HepG2 (cell line): ENCODE results near the gene STK24. TPM values are rescaled to one million over a fixed set of nuclear protein-coding genes. Genes with fewer than 3 reads are reported as not detected.

Experiments used
- CCDC6 ChIP-seq: sonication (generic); formaldehyde crosslinking; IDR thresholded peaks from 2 replicates; pipeline ENCODE4 v1.8.1; 2022; ENCODE audit warnings: mild to moderate bottlenecking, missing genetic modification reagents, moderate library complexity
- CENPT ChIP-seq: sonication (generic); formaldehyde crosslinking; IDR thresholded peaks from 2 replicates; pipeline ENCODE4 v1.8.0; 2022; ENCODE audit warnings: low read depth, mild to moderate bottlenecking, moderate library complexity, missing genetic modification reagents
- GMEB1 ChIP-seq: sonication (generic); formaldehyde crosslinking; IDR thresholded peaks from 2 replicates; pipeline ENCODE4 v1.5.1; 2020; ENCODE audit warnings: missing genetic modification reagents, mild to moderate bottlenecking, borderline replicate concordance
- GMEB2 ChIP-seq: IDR thresholded peaks from 2 replicates; pipeline ENCODE4 v1.6.1; 2016; ENCODE audit warnings: missing biosample characterization, missing genetic modification reagents, low read depth
- HNF4A ChIP-seq: sonication (generic); formaldehyde crosslinking; IDR thresholded peaks from 2 replicates; pipeline ENCODE4 v1.4.0; 2020; ENCODE audit warnings: missing genetic modification reagents
- SIN3A ChIP-seq: IDR thresholded peaks from 2 replicates; pipeline ENCODE4 v1.6.1; 2011; ENCODE audit warnings: low read depth, mild to moderate bottlenecking, control low read depth, low read length, borderline replicate concordance
- SMARCE1 ChIP-seq: fragments of 450-650 bp; IDR thresholded peaks from 2 replicates; pipeline ENCODE4 v1.6.1; 2017; ENCODE audit warnings: borderline replicate concordance
- UBTF ChIP-seq: sonication (generic); formaldehyde crosslinking; IDR thresholded peaks from 2 replicates; pipeline ENCODE4 v1.4.0; 2020; ENCODE audit warnings: mild to moderate bottlenecking, missing genetic modification reagents
- ZNF17 ChIP-seq: sonication (generic); formaldehyde crosslinking; IDR thresholded peaks from 2 replicates; pipeline ENCODE4 v1.5.0; 2020; ENCODE audit warnings: mild to moderate bottlenecking, missing genetic modification reagents
- ZNF382 ChIP-seq: sonication (generic); formaldehyde crosslinking; IDR thresholded peaks from 2 replicates; pipeline ENCODE4 v1.5.0; 2020; ENCODE audit warnings: missing genetic modification reagents, mild to moderate bottlenecking, borderline replicate concordance
- ZNF605 ChIP-seq: sonication (generic); formaldehyde crosslinking; IDR thresholded peaks from 2 replicates; pipeline ENCODE4 v1.8.0; 2022; ENCODE audit warnings: mild to moderate bottlenecking, missing genetic modification reagents
- ZNF687 ChIP-seq: sonication (generic); formaldehyde crosslinking; IDR thresholded peaks from 2 replicates; pipeline ENCODE4 v1.5.1; 2020; ENCODE audit warnings: mild to moderate bottlenecking, missing genetic modification reagents, moderate library complexity
- ZNF770 ChIP-seq: sonication (generic); formaldehyde crosslinking; IDR thresholded peaks from 2 replicates; pipeline ENCODE4 v1.5.0; 2020; ENCODE audit warnings: mild to moderate bottlenecking, missing genetic modification reagents
- ZSCAN22 ChIP-seq: sonication (generic); formaldehyde crosslinking; IDR thresholded peaks from 2 replicates; pipeline ENCODE4 v1.4.0; 2020; ENCODE audit warnings: mild to moderate bottlenecking, missing genetic modification reagents
- polyA plus RNA-seq, 8 experiments: library from polyadenylated mRNA; depleted of rRNA in 3 of 8; stranded (reverse) in 7 of 8; unstranded in 1 of 8; fragments of >200 nt; fragmentation: Illumina TruSeq in 4 of 8; extraction: Trizol in 4 of 8; gene quantifications; 2 replicates each; pipeline versions ENCODE4 v1.2.1 to v1.2.3, GENCODE V29; 2011 to 2016; ENCODE audit warnings: low read depth in 4 of 8, missing spikeins in 1 of 8, mixed read lengths in 1 of 8; ENCODE audit not compliant: insufficient read depth in 1 of 8
- total RNA-seq, 5 experiments: library from RNA; depleted of rRNA; stranded (reverse); fragments of >200 nt; fragmentation: Illumina TruSeq; extraction: Trizol; gene quantifications; 2 replicates each; pipeline ENCODE4 v1.2.3, GENCODE V29; 2016; ENCODE audit warnings: low read depth in 1 of 5

STK24 gene
- total and polyA plus RNA-seq, 2 of the 13 experiments (the other 11 are each of a cell fraction or from before 2014, with no cell fraction given): 51.3 to 73.0 TPM

GRCh38 chr13:98577836-98578285 is 954 bp upstream of the STK24 start (continued):
- no peak for TF ChIP-seq ZSCAN22 (CRISPR knock-in tag)
- no peak for TF ChIP-seq GMEB2
- no peak; the same call in 1 of the 2 replicates for TF ChIP-seq ZNF687 (CRISPR knock-in tag)
- no peak for TF ChIP-seq SMARCE1
- no peak for TF ChIP-seq CCDC6 (CRISPR knock-in tag)
- TF ChIP-seq ZNF605 (CRISPR knock-in tag): no peak
- TF ChIP-seq ZNF17: no peak
- no peak for TF ChIP-seq GMEB1 (CRISPR knock-in tag)
- TF ChIP-seq HNF4A: peak; percentile 81; the same call in 1 of the 2 replicates
- no peak for TF ChIP-seq CENPT (CRISPR knock-in tag)
- TF ChIP-seq SIN3A: no peak
- no peak; the same call in 1 of the 2 replicates for TF ChIP-seq UBTF (CRISPR knock-in tag)
- 0 out of 2 replicates have a peak, but pooled peaks have one; percentile 1 for TF ChIP-seq ZNF770 (CRISPR knock-in tag)
- TF ChIP-seq ZNF382 (CRISPR knock-in tag): no peak
